Embryonic facial prominence (tissue), 1 donor: Measurements from ENCODE around the gene LYPLAL1.
A peak's percentile ranks its signal among the peaks of the same experiment; 100 is the strongest.
"Not testable (repeated sequence)": the region's sequence is repeated elsewhere in the genome, so short reads cannot be mapped to it uniquely, and the experiment has no call there.

Experiments used
- DNase-seq: peaks from one replicate; pipeline ENCODE4 v3.0.0-alpha.2; 2016; ENCODE audit errors: extremely low spot score

Gene LYPLAL1

DNA sequence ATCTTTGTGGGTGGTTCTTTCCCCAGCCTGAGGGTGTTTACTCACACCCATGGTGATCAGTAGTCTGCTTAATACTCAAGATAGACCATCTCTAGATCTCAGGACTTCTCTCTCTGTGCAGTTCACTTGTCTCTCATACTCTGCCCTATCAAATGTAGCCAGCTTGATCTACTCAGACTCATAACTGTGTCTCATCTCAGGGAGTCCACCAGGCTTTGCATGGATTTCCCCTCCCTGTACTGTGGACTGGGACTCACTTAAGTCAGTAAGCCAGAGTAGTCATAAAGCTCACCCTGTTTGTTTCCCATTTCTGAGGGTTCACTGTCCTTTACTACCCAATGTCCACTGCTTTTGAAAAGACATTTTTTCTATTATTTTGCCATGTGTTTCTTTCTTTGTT, 41.8 kb downstream of the LYPLAL1 start:
- DNase-seq: no peak

DNA sequence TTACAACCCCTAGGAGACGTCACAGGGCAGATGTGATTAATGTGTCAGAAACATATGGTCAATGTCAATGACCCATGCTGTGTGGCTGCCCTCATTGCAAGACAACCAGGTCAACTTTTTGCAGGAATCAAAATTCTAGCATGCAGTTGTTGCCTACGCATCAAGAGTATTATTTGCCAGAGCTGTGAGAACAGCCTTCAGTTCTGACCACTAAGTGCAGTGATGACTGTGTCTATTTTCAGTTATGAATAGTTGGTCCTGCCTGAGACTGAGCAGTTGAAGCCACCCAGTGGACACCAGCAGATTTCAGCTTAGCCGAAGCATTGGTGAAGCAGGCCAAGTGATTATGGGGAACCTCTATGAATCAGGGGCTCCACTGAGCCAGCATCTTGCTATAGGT, 47.3 kb downstream of the LYPLAL1 start:
- no peak for DNase-seq

DNA sequence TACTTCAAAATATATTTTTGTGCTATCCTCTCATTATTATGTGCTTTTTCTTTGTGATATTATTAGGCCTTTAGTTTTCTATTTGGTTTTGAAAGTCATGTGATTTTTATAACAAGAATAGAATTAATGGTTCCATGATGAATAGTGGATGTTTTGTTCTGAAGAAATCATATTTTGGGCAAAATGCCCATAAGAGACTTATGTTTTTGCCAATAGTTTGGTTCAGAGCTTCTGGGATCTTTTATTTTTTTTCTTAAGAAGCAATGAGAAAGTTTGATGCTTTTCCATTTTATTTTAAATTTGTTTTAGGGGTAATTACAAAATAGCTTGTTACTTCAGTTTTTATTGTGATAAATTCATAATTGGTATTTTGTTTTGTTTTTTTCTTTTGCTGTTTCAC, 49.8 kb downstream of the LYPLAL1 start:
- no peak for DNase-seq

- no peak for DNase-seq
These were observed 52.5 kb downstream of the LYPLAL1 start for GRCh38 chr1:219226196-219226595.

GRCh38 chr1:219227360-219228057, 53.8 kb downstream of the LYPLAL1 start:
- DNase-seq: no peak

DNA sequence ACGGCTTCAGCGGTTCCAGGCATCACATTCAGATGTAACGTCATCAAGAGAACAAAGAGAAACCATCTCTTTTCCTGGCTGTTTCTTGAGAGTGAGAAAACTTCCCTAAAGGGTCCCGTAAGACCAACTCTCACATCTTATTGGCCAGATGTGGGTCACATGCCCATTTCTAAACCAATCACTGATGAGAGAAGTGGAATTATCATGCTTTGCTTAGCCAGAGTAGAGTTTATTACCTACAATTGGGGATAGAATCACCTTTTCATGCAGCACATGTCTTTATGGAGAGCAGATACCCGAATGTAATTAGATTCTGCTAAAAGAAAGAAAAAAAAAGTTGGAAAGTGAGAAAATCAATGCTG, 54.4 kb downstream of the LYPLAL1 start:
- DNase-seq: no peak

GRCh38 chr1:219232890-219233289, 59.2 kb downstream of the LYPLAL1 start:
- no peak for DNase-seq

GRCh38 chr1:219235903-219236481, 62.3 kb downstream of the LYPLAL1 start:
- peak; percentile 41 for DNase-seq

DNA sequence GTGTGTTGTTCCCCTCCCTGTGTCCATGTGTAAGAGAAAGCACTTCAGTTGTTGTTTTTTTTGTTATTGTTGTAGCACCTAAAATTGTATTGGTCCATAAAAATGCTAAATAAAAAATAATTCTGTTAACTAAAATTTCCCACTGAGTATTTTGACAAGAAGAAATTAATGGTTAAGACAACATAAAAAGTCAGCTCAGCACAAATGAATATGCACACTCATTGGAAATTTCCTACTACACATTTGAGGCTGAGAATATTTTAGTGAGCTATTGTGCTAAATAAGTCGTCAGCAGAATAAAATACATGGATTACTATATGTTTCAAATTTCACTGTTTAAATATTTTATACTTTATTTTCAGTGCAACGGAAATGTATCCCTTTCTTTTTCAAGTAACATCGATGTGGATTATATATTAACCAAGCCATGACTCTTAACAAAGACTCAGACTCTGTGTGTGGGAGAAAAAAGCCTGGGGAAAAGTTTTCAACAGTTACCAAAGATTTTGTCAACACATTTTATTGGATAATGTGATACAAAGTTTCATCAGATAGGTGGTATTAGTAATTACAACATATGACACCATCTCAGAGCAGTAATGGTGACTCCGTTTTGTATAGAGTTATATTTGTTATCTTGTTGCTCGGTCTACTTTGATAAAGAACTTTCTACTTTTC, 63.4 kb downstream of the LYPLAL1 start:
- no peak for DNase-seq

DNA sequence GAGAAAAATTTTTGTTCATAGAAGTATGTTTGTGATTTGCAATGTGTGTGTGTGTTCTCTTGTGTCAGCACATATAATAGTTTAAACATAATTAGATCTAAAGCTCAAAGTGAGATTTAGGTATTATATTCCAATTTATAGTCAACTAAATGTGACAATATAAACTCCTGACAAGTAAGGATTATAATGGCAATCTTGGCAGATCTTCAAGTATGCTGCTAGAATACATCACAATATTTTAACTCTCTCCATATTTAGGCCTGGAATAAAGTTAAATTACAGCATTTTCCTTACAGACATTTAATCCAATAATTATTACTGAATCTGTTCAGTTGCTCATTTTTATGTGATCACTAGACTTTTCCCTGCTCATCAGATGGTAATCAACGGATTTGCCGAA, 65.8 kb downstream of the LYPLAL1 start:
- DNase-seq: no peak

GRCh38 chr1:219244864-219245263, 71.2 kb downstream of the LYPLAL1 start:
- no peak for DNase-seq

DNA sequence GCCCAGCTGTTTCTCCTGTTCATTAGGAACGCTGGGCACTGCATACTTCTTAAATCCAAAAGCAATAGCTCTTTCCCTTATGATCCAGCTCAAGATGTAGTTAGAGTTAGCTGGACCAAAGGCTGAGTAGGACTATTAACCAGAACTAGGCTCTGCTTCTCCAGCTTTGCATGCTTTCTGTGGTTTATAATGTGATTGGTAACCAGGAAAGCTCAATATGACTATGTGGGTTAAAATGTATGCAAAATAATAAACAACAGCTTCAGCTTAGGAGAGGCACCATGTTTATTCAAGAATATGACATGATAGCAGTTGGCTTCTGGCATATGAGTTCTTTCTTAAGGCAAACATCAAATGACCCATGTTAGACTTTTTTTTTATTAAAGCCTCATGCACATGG, 73.8 kb downstream of the LYPLAL1 start:
- DNase-seq: no peak

GRCh38 chr1:219250468-219250867, 76.8 kb downstream of the LYPLAL1 start:
- DNase-seq: not testable (repeated sequence)

DNA sequence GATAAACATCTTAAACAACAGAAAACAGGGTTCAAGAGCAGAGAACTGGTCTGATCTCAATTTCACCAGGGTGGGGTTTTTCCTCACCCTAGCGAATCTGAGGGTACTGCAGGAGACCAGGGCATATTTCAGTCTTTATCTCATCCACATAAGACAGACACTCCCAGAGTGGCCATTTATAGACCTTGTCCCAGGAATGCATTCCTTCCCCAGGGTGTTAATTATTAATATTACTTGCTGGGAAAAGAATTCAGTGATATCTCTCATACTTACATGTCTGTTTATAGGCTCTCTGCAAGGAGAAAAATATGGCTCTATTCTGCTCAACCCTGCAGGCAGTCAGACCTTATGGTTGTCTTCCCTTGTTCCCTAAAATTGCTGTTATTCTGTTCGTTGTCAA, 84.1 kb downstream of the LYPLAL1 start:
- no peak for DNase-seq

- no peak for DNase-seq
These were observed 87.8 kb downstream of the LYPLAL1 start for GRCh38 chr1:219261454-219261853.
